Hepatocyte (in vitro differentiated cells): ENCODE data around the gene ENPP6. TPM values are rescaled to one million over a fixed set of nuclear protein-coding genes. Genes with fewer than 3 reads are reported as not detected.

ENCODE experiments used
- DNase-seq: peaks from one replicate; pipeline ENCODE4 v3.0.0-alpha.2; 2016; ENCODE audit warnings: low spot score
- H2AFZ ChIP-seq: fragments of 200-600 bp; sonication (generic); 2 replicates; pipeline ENCODE4 v1.6.0; 2016; ENCODE audit warnings: antibody characterized with exemption, mild to moderate bottlenecking
- H3K27ac ChIP-seq: fragments of 200-600 bp; sonication (generic); 2 replicates; pipeline ENCODE4 v1.5.1; 2016; ENCODE audit warnings: mild to moderate bottlenecking
- H3K27me3 ChIP-seq: fragments of 200-600 bp; sonication (generic); 2 replicates; pipeline ENCODE4 v1.6.1; 2016
- H3K36me3 ChIP-seq: fragments of 200-600 bp; sonication (generic); replicated peaks from 2 replicates; pipeline ENCODE4 v1.5.1; 2016; ENCODE audit warnings: low read depth; ENCODE audit not compliant: insufficient read depth
- H3K4me1 ChIP-seq: fragments of 200-600 bp; sonication (generic); 2 replicates; pipeline ENCODE4 v1.5.1; 2016; ENCODE audit warnings: mild to moderate bottlenecking, moderate library complexity; ENCODE audit not compliant: insufficient read depth
- H3K4me2 ChIP-seq: fragments of 200-600 bp; sonication (generic); 2 replicates; pipeline ENCODE4 v1.6.0; 2016
- H3K4me3 ChIP-seq: fragments of 200-600 bp; sonication (generic); 2 replicates; pipeline ENCODE4 v1.5.1; 2016; ENCODE audit warnings: mild to moderate bottlenecking
- H3K79me2 ChIP-seq: fragments of 200-600 bp; sonication (generic); 2 replicates; pipeline ENCODE4 v1.6.0; 2017; ENCODE audit warnings: mild to moderate bottlenecking
- H3K9me2 ChIP-seq: fragments of 200-600 bp; sonication (generic); replicated peaks from 2 replicates; pipeline ENCODE4 v1.6.0; 2017; ENCODE audit warnings: mild to moderate bottlenecking; ENCODE audit not compliant: insufficient read depth
- H3K9me3 ChIP-seq: fragments of 200-600 bp; sonication (generic); 2 replicates; pipeline ENCODE4 v1.5.1; 2016; ENCODE audit warnings: low read depth, mild to moderate bottlenecking
- H4K20me1 ChIP-seq: fragments of 200-600 bp; sonication (generic); 2 replicates; pipeline ENCODE4 v1.6.0; 2016; ENCODE audit warnings: mild to moderate bottlenecking; ENCODE audit not compliant: insufficient read depth, poor library complexity, severe bottlenecking
- CTCF ChIP-seq: fragments of 200-600 bp; sonication (generic); IDR thresholded peaks from 2 replicates; pipeline ENCODE4 v1.5.1; 2016; ENCODE audit warnings: antibody characterized with exemption, mild to moderate bottlenecking; ENCODE audit not compliant: poor library complexity
- EZH2 ChIP-seq: fragments of 200-600 bp; sonication (generic); IDR thresholded peaks from 2 replicates; pipeline ENCODE4 v1.6.1; 2016; ENCODE audit warnings: antibody characterized with exemption, mild to moderate bottlenecking, borderline replicate concordance
- EZH2phosphoT487 ChIP-seq: fragments of 200-600 bp; sonication (generic); IDR thresholded peaks from one replicate; pipeline ENCODE4 v1.6.1; 2018; ENCODE audit warnings: antibody characterized with exemption, mild to moderate bottlenecking, low read depth, moderate library complexity; ENCODE audit not compliant: unreplicated experiment, severe bottlenecking
- WGBS: methylation state at CpG from one replicate; pipeline ENCODE4 v1.1.6; 2016; ENCODE audit warnings: low lambda C conversion rate; ENCODE audit errors: missing lambda C conversion rate; 5-methylcytosine and 5-hydroxymethylcytosine counted together
- polyA plus RNA-seq: library from polyadenylated mRNA; unstranded; fragments of >200 nt; fragmentation: Nextera tagmentation; extraction: Ambion mirVana; gene quantifications from 2 replicates; pipeline ENCODE4 v1.2.1, GENCODE V29; 2016
- total RNA-seq: library from RNA; depleted of rRNA; stranded (reverse); fragments of >200 nt; gene quantifications from 2 replicates; pipeline ENCODE4 v1.2.3, GENCODE V29; 2014

Gene ENPP6
- total and polyA plus RNA-seq, 2 experiments from 2014 or later = 0.03 TPM; not detected in 1

GRCh38 chr4:184103527-184104264 is 114.0 kb downstream of the ENPP6 start:
- H3K4me3 ChIP-seq = no peak overlapping the region
- TF ChIP-seq CTCF (no peak), EZH2 (no peak), EZH2phosphoT487 (no peak)
- WGBS = 63% methylated on average over 14 of the region's 16 CpGs

GRCh38 chr4:184102927-184103326 is 114.7 kb downstream of the ENPP6 start:
- H3K4me1 ChIP-seq = peaks cover 20% of the 10 kb centered on the region
- H3K36me3 ChIP-seq = no peaks in the 10 kb centered on the region
- no peaks in the 10 kb centered on the region for H4K20me1 ChIP-seq
- H2AFZ ChIP-seq = no peak overlapping the region
- 94% methylated on average over 4 of the region's 4 CpGs for WGBS
- H3K27me3 ChIP-seq = no peaks in the 10 kb centered on the region
- H3K4me2 ChIP-seq = no peak overlapping the region
- H3K9me2 ChIP-seq = no peaks in the 10 kb centered on the region
- H3K79me2 ChIP-seq = no peaks in the 10 kb centered on the region
- no peak overlapping the region for H3K27ac ChIP-seq
- H3K4me3 ChIP-seq = no peak overlapping the region
- no peak for DNase-seq
- TF ChIP-seq CTCF = no peak
- TF ChIP-seq EZH2phosphoT487 = no peak
- no peak for TF ChIP-seq EZH2
- no peaks in the 10 kb centered on the region for H3K9me3 ChIP-seq

More at GRCh38 chr4:184103527-184104264, 114.0 kb downstream of the ENPP6 start:
- no peaks in the 10 kb centered on the region for H3K27me3 ChIP-seq
- DNase-seq = no peak
- H3K4me2 ChIP-seq = no peak overlapping the region
- peak overlapping the region; percentile 14 for H3K27ac ChIP-seq
- peaks cover 20% of the 10 kb centered on the region for H3K4me1 ChIP-seq
- H3K79me2 ChIP-seq = no peaks in the 10 kb centered on the region
- no peaks in the 10 kb centered on the region for H3K9me2 ChIP-seq
- no peak overlapping the region for H2AFZ ChIP-seq
- no peaks in the 10 kb centered on the region for H4K20me1 ChIP-seq
- no peaks in the 10 kb centered on the region for H3K9me3 ChIP-seq
- H3K36me3 ChIP-seq = no peaks in the 10 kb centered on the region

- WGBS = 86% methylated on average over 10 of the region's 10 CpGs
- Histone ChIP-seq H3K27me3 (no peaks in the 10 kb centered on the region), H3K9me2 (no peaks in the 10 kb centered on the region), H3K9me3 (no peaks in the 10 kb centered on the region), H3K27ac (no peak overlapping the region), H2AFZ (no peak overlapping the region), H3K4me3 (no peak overlapping the region), H3K36me3 (no peaks in the 10 kb centered on the region), H4K20me1 (no peaks in the 10 kb centered on the region), H3K79me2 (no peaks in the 10 kb centered on the region), H3K4me2 (no peak overlapping the region), H3K4me1 (peaks cover 20% of the 10 kb centered on the region)
- no peak for TF ChIP-seq EZH2phosphoT487
- DNase-seq = no peak
Observed at GRCh38 chr4:184102488-184102887, 115.2 kb downstream of the ENPP6 start.

- Histone ChIP-seq H4K20me1 (no peaks in the 10 kb centered on the region), H3K4me3 (no peak overlapping the region), H3K36me3 (no peaks in the 10 kb centered on the region), H3K79me2 (no peaks in the 10 kb centered on the region), H2AFZ (no peak overlapping the region), H3K9me3 (no peaks in the 10 kb centered on the region), H3K4me1 (peaks cover 20% of the 10 kb centered on the region), H3K27me3 (no peaks in the 10 kb centered on the region), H3K9me2 (no peaks in the 10 kb centered on the region), H3K4me2 (no peak overlapping the region), H3K27ac (no peak overlapping the region)
- WGBS = 96% methylated on average over 11 of the region's 11 CpGs
- no peak for DNase-seq
- TF ChIP-seq EZH2 = no peak
- no peak for TF ChIP-seq EZH2phosphoT487
- TF ChIP-seq CTCF = no peak
Observed at GRCh38 chr4:184101711-184102110, 116.0 kb downstream of the ENPP6 start.
